ENCODE results near the gene MMP17.
"Not testable (repeated sequence)": the region's sequence is repeated elsewhere in the genome, so short reads cannot be mapped to it uniquely, and the experiment has no call there.

Gene MMP17

DNA sequence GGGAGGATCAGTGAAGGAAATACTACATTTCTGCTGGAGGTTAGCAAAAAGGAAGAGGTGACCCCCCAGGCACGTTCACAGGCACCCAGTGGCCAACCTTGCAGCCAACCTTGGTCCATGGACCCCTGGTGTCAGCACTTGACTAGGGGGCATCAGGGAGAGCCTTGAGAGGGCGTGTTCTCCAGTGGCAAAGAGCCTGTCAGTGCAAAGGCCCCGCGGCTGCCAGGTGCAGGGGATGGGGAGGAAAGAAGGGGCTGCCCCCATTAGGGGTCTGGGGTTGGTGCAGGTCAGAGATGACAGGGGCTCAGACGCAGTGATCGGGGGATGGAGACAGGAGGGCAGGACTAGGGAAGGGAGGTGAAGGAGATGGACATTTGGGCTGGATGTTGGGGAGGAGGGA lies 43.5 kb downstream of the MMP17 start:
- no peak for DNase-seq (ENCODE audit: low spot score)

DNA sequence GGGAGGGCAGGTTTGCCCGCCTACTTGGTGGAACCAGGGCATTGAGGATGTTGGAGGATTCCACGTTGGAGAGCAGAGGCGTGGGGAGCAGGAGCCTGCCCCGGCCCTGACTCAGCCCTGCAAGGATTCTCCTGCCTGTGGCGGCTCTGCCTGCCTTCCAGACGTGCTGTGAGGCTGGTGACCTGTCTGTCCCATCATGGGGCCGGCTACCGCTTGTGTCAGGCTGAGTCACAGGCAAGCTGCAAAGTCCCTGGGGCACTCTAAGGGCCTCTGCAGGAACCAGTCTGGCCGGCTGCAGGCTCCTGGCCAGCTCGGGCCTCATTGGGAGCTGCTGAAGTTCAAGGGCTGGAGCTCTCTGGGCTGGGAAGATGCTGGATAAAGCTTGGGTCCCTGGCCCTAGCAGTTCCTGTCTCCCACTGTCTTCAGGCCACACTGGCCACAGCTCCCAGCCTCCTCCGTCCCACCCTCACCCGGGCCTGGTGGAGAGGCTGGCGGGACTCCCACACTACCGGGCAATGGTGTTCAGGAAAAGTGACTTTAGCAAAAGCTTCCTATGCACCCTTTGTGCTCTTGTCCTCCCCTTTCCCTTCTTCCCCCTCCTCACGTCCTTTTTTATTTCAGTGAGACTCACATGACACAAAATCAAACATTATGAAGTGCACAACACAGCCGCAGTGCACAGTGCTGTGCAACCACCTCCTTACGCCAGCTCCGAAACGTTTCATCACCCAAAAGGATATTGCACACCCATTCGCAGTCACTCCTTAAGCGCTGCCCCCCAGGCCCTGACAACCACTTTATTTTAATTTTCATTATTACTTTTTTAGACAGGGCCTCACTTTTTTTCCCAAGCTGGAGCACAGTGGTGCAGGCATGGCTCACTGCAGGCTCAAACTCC lies 44.2 kb downstream of the MMP17 start:
- DNase-seq (ENCODE audit: low spot score) = no peak
- TF ChIP-seq, protein P1, sequence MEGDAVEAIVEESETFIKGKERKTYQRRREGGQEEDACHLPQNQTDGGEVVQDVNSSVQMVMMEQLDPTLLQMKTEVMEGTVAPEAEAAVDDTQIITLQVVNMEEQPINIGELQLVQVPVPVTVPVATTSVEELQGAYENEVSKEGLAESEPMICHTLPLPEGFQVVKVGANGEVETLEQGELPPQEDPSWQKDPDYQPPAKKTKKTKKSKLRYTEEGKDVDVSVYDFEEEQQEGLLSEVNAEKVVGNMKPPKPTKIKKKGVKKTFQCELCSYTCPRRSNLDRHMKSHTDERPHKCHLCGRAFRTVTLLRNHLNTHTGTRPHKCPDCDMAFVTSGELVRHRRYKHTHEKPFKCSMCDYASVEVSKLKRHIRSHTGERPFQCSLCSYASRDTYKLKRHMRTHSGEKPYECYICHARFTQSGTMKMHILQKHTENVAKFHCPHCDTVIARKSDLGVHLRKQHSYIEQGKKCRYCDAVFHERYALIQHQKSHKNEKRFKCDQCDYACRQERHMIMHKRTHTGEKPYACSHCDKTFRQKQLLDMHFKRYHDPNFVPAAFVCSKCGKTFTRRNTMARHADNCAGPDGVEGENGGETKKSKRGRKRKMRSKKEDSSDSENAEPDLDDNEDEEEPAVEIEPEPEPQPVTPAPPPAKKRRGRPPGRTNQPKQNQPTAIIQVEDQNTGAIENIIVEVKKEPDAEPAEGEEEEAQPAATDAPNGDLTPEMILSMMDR (IDR thresholded peaks at IDR 0.05; ENCODE audit: extremely low read depth, missing control alignments) = no peak

More for the DNA sequence above, 43.5 kb downstream of the MMP17 start:
- TF ChIP-seq, protein P1 (IDR thresholded peaks at IDR 0.05; ENCODE audit: extremely low read depth, missing control alignments) = no peak

DNA sequence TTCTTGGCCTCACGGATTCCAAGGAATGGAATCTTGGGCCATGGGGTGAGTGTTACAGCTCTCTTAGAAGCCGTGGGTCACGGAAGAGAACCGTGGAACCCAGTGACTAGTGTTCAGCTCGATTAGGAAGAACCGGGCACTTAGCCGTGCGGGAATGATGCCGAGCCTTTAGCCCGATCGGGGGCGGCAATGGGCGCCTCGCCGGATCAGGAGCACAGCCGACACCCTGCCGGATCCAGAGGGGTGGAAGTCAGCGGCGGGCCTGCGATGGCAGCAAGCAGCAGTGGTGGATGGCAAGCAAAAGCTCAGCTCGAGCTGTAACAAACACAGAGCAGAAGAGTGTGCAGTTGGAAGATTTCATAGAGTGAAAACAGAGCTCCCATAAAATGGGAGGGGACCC lies 45.1 kb downstream of the MMP17 start:
- no peak for DNase-seq (ENCODE audit: low spot score)
- TF ChIP-seq, protein P1 (IDR thresholded peaks at IDR 0.05; ENCODE audit: extremely low read depth, missing control alignments) = no peak

DNA sequence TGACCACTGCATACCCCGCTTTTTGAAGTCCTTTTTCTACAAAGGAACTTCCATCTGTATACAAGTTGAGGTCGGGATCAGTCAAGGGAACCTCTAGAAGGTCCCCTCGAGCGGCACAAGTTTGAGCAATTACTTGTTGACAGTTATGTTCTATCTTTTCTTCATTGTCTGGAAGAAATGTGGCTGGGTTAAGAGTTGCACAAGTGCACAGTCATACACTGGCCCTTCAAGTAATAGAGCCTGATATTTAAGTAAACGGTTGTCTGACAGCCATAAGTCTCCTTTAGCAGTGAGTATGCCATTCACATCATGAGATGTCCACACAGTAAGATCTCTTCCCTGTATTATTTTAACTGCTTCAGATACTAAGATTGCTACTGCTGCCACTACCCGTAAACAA lies 46.8 kb downstream of the MMP17 start:
- not testable (repeated sequence) for DNase-seq (ENCODE audit: low spot score)

DNA sequence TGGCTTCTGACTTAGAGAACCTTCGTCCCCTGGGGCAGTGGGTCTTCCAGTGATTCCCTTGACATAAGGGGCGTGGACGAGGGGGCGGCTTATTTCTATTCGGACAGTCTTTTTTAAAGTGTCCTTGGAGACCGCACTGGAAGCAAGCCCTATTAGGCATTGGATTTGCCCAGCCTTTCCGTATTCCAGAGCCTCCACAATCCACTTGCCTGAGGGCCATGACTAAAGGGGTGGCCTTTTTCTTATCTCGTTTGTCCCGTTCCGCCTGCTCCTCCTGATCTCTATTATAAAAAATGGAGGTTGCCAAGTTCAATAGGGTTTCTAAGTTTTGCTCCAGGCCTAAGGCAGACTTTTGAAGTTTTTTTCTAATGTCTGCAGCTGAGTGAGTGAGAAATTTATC lies 49.0 kb downstream of the MMP17 start:
- not testable (repeated sequence) for DNase-seq (ENCODE audit: low spot score)

DNA sequence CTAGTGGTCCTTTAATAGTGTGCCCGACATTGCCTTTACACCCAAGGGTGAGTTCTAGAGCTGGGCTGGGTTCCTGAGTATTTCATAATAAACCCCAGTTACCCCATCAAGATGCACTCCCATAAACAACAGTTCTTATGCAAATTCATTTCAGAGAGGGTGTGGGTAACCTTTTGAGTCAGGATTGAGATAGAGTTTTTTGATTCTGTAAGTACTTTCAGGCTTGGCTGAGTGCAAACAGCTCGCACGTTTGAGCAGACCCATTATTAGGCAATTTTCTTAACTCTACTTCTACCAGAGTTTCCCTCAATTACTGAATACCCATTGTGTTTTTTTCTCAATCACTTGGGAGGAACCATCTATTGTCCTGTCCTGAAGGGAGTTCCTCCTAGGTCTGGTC lies 50.2 kb downstream of the MMP17 start:
- DNase-seq (ENCODE audit: low spot score) = not testable (repeated sequence)

DNA sequence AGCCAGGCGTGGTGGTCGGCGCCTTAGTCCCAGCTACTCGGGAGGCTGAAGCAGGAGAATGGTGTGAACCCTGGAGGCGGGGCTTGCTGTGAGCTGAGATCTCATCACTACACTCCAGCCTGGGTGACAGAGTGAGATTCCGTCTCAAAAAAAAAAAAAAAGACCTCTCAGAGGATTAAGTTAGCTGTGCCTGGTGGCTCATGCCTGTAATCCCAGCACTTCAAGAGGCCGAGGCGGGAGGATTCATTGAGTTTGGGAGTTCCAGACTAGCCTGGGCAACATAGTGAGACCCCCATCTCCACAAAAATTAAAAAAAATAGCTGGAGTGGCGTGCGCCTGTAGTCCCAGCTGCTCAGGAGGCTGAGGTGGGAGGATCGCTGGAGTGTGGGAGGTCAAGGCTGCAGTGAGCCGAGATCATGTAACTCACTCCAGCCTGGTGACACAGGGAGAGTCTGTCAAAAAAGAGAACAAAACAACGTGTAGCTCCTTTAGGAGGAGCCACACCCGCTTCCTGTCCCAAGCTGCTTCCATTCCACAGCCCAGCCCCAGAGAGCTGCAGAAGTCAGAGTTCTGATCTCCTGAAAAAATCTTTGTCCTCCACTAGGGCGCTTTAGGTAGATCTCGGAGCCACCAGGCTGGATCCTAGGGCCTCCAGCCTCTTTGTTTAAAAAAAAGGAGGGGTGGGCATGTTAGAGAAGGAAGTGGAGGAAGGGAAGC lies 54.8 kb downstream of the MMP17 start:
- TF ChIP-seq, protein P1 (IDR thresholded peaks at IDR 0.05; ENCODE audit: extremely low read depth, missing control alignments) = no peak
- DNase-seq (ENCODE audit: low spot score) = no peak

DNA sequence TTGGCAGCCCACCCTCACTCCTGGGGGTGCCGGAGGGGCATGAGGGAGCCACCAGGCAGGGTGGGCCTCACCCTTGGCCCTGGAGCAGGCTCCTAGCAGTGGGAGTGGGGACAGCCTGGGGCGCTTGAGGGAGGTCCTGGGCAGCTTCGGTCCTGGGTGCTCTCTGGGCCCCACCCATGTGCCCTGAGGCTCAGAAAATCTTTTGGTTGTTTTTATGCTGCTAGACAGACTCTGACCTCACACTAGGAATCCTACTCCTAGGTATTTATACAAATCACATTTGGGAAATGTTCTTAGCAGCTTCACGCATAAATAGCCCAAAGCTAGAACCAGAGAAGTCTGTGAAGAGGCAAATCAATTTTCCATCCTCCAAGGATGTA lies 55.3 kb downstream of the MMP17 start:
- DNase-seq (ENCODE audit: low spot score) = no peak
- TF ChIP-seq, protein P1 (IDR thresholded peaks at IDR 0.05; ENCODE audit: extremely low read depth, missing control alignments) = no peak

DNA sequence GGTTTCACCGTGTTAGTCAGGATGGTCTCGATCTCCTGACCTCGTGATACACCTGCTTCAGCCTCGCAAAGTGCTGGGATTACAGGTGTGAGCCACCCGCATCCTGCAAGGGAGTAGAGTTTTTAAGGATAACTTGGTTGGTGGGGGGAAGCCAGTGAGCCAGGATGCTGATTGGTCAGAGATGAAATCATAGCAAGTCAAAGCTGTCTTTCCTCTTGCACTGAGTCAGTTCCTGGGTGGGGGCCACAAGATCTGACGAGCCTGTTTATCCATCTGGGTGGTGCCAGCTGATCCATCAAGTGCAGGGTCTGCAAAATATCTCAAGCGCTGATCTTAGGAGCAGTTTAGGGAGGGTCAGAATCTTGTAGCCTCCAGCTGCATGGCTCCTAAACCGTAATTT lies 56.9 kb downstream of the MMP17 start:
- not testable (repeated sequence) for DNase-seq (ENCODE audit: low spot score)
